Activated naive CD4-positive, alpha-beta T cell treated with Interleukin-2 at 50 U/mL for 16 hours (primary cell): ENCODE results near the gene DCAF10.
"Not testable (repeated sequence)": the region's sequence is repeated elsewhere in the genome, so short reads cannot be mapped to it uniquely, and the experiment has no call there.

Source experiments
- DNase-seq: peaks from one replicate; pipeline ENCODE4 v3.0.0-alpha.2; 2020

The DCAF10 gene

GRCh38 chr9:37800631-37801286 lies at the start of gene DCAF10:
Gene DCAF10 (plus strand): TSS chr9:37800797. CDS start chr9:37800867, 70 bp downstream.
- peak; percentile 93 for DNase-seq

- DNase-seq, result no peak
Observed at GRCh38 chr9:37751186-37751585, 49.4 kb upstream of the DCAF10 start.

GRCh38 chr9:37751704-37752103 lies 48.9 kb upstream of the DCAF10 start:
- not testable (repeated sequence) for DNase-seq

- DNase-seq, result not testable (repeated sequence)
Observed at GRCh38 chr9:37752112-37752511, 48.5 kb upstream of the DCAF10 start.

GRCh38 chr9:37752642-37753488 lies 47.7 kb upstream of the DCAF10 start:
- no peak for DNase-seq

- DNase-seq, result peak; percentile 79
Observed at GRCh38 chr9:37753489-37754190, 47.0 kb upstream of the DCAF10 start, which contains the start of gene TRMT10B. Gene TRMT10B (plus strand): TSS chr9:37753805. CDS start chr9:37761932, 8,127 bp downstream.

- DNase-seq, result no peak
Observed at GRCh38 chr9:37758747-37759146, 41.9 kb upstream of the DCAF10 start.

GRCh38 chr9:37760416-37761161 lies 40.0 kb upstream of the DCAF10 start:
- no peak for DNase-seq

GRCh38 chr9:37761511-37761910 lies 39.1 kb upstream of the DCAF10 start:
- DNase-seq, result no peak

- not testable (repeated sequence) for DNase-seq
Observed at GRCh38 chr9:37765263-37765662, 35.3 kb upstream of the DCAF10 start.

- no peak for DNase-seq
Observed at GRCh38 chr9:37769306-37769705, 31.3 kb upstream of the DCAF10 start.

GRCh38 chr9:37769995-37770394 lies 30.6 kb upstream of the DCAF10 start:
- no peak for DNase-seq

- DNase-seq, result no peak
Observed at GRCh38 chr9:37775216-37775919, 25.2 kb upstream of the DCAF10 start.

- no peak for DNase-seq
Observed at GRCh38 chr9:37776328-37776727, 24.3 kb upstream of the DCAF10 start.

- DNase-seq, result no peak
Observed at GRCh38 chr9:37778534-37778933, 22.1 kb upstream of the DCAF10 start.

GRCh38 chr9:37784291-37784615 lies 16.3 kb upstream of the DCAF10 start:
- no peak for DNase-seq

GRCh38 chr9:37784616-37785483 lies 15.7 kb upstream of the DCAF10 start, which contains the start of gene EXOSC3:
Gene EXOSC3 (minus strand): TSS chr9:37785064. CDS start chr9:37785044, 20 bp downstream.
- peak; percentile 90 for DNase-seq

- DNase-seq, result no peak
Observed at GRCh38 chr9:37787059-37787458, 13.5 kb upstream of the DCAF10 start.

GRCh38 chr9:37788332-37788731 lies 12.3 kb upstream of the DCAF10 start:
- no peak for DNase-seq

GRCh38 chr9:37790096-37790495 lies 10.5 kb upstream of the DCAF10 start:
- DNase-seq, result no peak

GRCh38 chr9:37792122-37792521 lies 8.5 kb upstream of the DCAF10 start:
- no peak for DNase-seq
